Measurements from ENCODE around the gene PLEKHG2.

- TF ChIP-seq CTCF (conservative IDR thresholded peaks at IDR 0.05 in 1 of 2, IDR thresholded peaks at IDR 0.05 in 1 of 2; ENCODE audit: low read depth in 1 of 2, low read length in 2 of 2) (no peak), EZH2 (IDR thresholded peaks at IDR 0.05; ENCODE audit: low read length, missing control alignments) (no peak)
Measured at GRCh38 chr19:39436350-39436716, 23.9 kb downstream of the PLEKHG2 start.
